Hepatocyte (in vitro differentiated cells): ENCODE data around the gene REPS2. TPM values are rescaled to one million over a fixed set of nuclear protein-coding genes. Genes with fewer than 3 reads are reported as not detected.

Source experiments
- DNase-seq: peaks from one replicate; pipeline ENCODE4 v3.0.0-alpha.2; 2016; ENCODE audit warnings: low spot score
- H2AFZ ChIP-seq: fragments of 200-600 bp; sonication (generic); 2 replicates; pipeline ENCODE4 v1.6.0; 2016; ENCODE audit warnings: antibody characterized with exemption, mild to moderate bottlenecking
- H3K27ac ChIP-seq: fragments of 200-600 bp; sonication (generic); 2 replicates; pipeline ENCODE4 v1.5.1; 2016; ENCODE audit warnings: mild to moderate bottlenecking
- H3K27me3 ChIP-seq: fragments of 200-600 bp; sonication (generic); 2 replicates; pipeline ENCODE4 v1.6.1; 2016
- H3K36me3 ChIP-seq: fragments of 200-600 bp; sonication (generic); replicated peaks from 2 replicates; pipeline ENCODE4 v1.5.1; 2016; ENCODE audit warnings: low read depth; ENCODE audit not compliant: insufficient read depth
- H3K4me1 ChIP-seq: fragments of 200-600 bp; sonication (generic); 2 replicates; pipeline ENCODE4 v1.5.1; 2016; ENCODE audit warnings: mild to moderate bottlenecking, moderate library complexity; ENCODE audit not compliant: insufficient read depth
- H3K4me2 ChIP-seq: fragments of 200-600 bp; sonication (generic); 2 replicates; pipeline ENCODE4 v1.6.0; 2016
- H3K4me3 ChIP-seq: fragments of 200-600 bp; sonication (generic); 2 replicates; pipeline ENCODE4 v1.5.1; 2016; ENCODE audit warnings: mild to moderate bottlenecking
- H3K79me2 ChIP-seq: fragments of 200-600 bp; sonication (generic); 2 replicates; pipeline ENCODE4 v1.6.0; 2017; ENCODE audit warnings: mild to moderate bottlenecking
- H3K9me2 ChIP-seq: fragments of 200-600 bp; sonication (generic); replicated peaks from 2 replicates; pipeline ENCODE4 v1.6.0; 2017; ENCODE audit warnings: mild to moderate bottlenecking; ENCODE audit not compliant: insufficient read depth
- H3K9me3 ChIP-seq: fragments of 200-600 bp; sonication (generic); 2 replicates; pipeline ENCODE4 v1.5.1; 2016; ENCODE audit warnings: low read depth, mild to moderate bottlenecking
- H4K20me1 ChIP-seq: fragments of 200-600 bp; sonication (generic); 2 replicates; pipeline ENCODE4 v1.6.0; 2016; ENCODE audit warnings: mild to moderate bottlenecking; ENCODE audit not compliant: insufficient read depth, poor library complexity, severe bottlenecking
- EZH2 ChIP-seq: fragments of 200-600 bp; sonication (generic); IDR thresholded peaks from 2 replicates; pipeline ENCODE4 v1.6.1; 2016; ENCODE audit warnings: antibody characterized with exemption, mild to moderate bottlenecking, borderline replicate concordance
- EZH2phosphoT487 ChIP-seq: fragments of 200-600 bp; sonication (generic); IDR thresholded peaks from one replicate; pipeline ENCODE4 v1.6.1; 2018; ENCODE audit warnings: antibody characterized with exemption, mild to moderate bottlenecking, low read depth, moderate library complexity; ENCODE audit not compliant: unreplicated experiment, severe bottlenecking
- WGBS: methylation state at CpG from one replicate; pipeline ENCODE4 v1.1.6; 2016; ENCODE audit warnings: low lambda C conversion rate; ENCODE audit errors: missing lambda C conversion rate; 5-methylcytosine and 5-hydroxymethylcytosine counted together
- polyA plus RNA-seq: library from polyadenylated mRNA; unstranded; fragments of >200 nt; fragmentation: Nextera tagmentation; extraction: Ambion mirVana; gene quantifications from 2 replicates; pipeline ENCODE4 v1.2.1, GENCODE V29; 2016
- total RNA-seq: library from RNA; depleted of rRNA; stranded (reverse); fragments of >200 nt; gene quantifications from 2 replicates; pipeline ENCODE4 v1.2.3, GENCODE V29; 2014
- TF ChIP-seq, protein P1 (sequence below): fragments of 200-600 bp; sonication (generic); IDR thresholded peaks from 2 replicates; pipeline ENCODE4 v1.5.1; 2016; ENCODE audit warnings: antibody characterized with exemption, mild to moderate bottlenecking; ENCODE audit not compliant: poor library complexity

REPS2 gene
- total and polyA plus RNA-seq, 2 experiments from 2014 or later, result 3.4 to 5.0 TPM

- H3K27ac ChIP-seq, result no peak overlapping the region
- H3K4me2 ChIP-seq, result no peak overlapping the region
- no peaks in the 10 kb centered on the region for H3K36me3 ChIP-seq
Observed at GRCh38 chrX:17000751-17001150, 54.3 kb downstream of the REPS2 start.

DNA sequence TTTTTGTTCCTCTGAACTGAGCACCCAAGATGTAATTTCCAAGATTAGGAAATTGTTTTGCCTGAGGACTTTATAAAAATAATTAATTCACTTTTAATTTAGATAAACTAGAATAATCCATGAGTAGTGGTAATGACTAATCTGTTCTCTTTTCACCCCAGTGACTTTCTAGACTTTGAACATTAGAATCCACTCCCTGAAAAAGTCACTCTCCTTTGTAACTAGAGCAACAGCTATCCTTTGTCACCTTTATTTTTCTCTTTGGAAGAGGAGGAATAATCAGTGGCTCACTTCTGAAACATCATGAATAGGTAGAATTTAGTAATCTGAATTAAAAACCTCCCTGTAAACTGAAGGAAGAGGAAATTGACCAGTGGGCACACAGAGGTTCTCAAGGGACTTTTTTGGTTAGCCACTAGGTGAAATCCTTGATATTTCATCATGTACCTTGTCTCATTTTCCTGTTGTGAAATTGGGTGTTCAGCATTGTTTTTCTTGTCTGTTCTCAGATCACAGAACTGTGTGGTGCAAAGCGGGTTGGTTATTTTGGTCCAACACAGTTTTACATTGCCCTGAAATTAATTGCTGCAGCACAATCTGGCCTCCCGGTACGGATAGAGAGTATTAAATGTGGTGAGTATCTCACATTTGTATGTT is 59.4 kb downstream of the REPS2 start:
- TF ChIP-seq EZH2, result no peak
- TF ChIP-seq, protein P1, sequence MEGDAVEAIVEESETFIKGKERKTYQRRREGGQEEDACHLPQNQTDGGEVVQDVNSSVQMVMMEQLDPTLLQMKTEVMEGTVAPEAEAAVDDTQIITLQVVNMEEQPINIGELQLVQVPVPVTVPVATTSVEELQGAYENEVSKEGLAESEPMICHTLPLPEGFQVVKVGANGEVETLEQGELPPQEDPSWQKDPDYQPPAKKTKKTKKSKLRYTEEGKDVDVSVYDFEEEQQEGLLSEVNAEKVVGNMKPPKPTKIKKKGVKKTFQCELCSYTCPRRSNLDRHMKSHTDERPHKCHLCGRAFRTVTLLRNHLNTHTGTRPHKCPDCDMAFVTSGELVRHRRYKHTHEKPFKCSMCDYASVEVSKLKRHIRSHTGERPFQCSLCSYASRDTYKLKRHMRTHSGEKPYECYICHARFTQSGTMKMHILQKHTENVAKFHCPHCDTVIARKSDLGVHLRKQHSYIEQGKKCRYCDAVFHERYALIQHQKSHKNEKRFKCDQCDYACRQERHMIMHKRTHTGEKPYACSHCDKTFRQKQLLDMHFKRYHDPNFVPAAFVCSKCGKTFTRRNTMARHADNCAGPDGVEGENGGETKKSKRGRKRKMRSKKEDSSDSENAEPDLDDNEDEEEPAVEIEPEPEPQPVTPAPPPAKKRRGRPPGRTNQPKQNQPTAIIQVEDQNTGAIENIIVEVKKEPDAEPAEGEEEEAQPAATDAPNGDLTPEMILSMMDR, result no peak
- TF ChIP-seq EZH2phosphoT487, result no peak
- no peak overlapping the region for H3K27ac ChIP-seq

More at GRCh38 chrX:17000751-17001150, 54.3 kb downstream of the REPS2 start:
- no peaks in the 10 kb centered on the region for H4K20me1 ChIP-seq
- TF ChIP-seq, protein P1, result no peak
- no peak for TF ChIP-seq EZH2
- no peak for TF ChIP-seq EZH2phosphoT487
- no peaks in the 10 kb centered on the region for H3K4me1 ChIP-seq
- no peaks in the 10 kb centered on the region for H3K9me2 ChIP-seq
- no peaks in the 10 kb centered on the region for H3K9me3 ChIP-seq
- H3K27me3 ChIP-seq, result no peaks in the 10 kb centered on the region
- no peak overlapping the region for H3K4me3 ChIP-seq
- no peaks in the 10 kb centered on the region for H3K79me2 ChIP-seq
- no peak overlapping the region for H2AFZ ChIP-seq
- 78% methylated on average over 2 of the region's 2 CpGs for WGBS
- DNase-seq, result no peak

GRCh38 chrX:17007134-17007768 is 60.8 kb downstream of the REPS2 start:
- Histone ChIP-seq H2AFZ (no peak overlapping the region), H3K4me3 (no peak overlapping the region), H3K79me2 (no peaks in the 10 kb centered on the region), H3K27ac (no peak overlapping the region), H4K20me1 (no peaks in the 10 kb centered on the region), H3K4me2 (no peak overlapping the region), H3K4me1 (peaks cover 7% of the 10 kb centered on the region), H3K27me3 (no peaks in the 10 kb centered on the region), H3K36me3 (no peaks in the 10 kb centered on the region), H3K9me2 (no peaks in the 10 kb centered on the region), H3K9me3 (no peaks in the 10 kb centered on the region)
- TF ChIP-seq, protein P1, result peak; percentile 22
- TF ChIP-seq EZH2, result no peak
- no peak for DNase-seq
- 67% methylated on average over 8 of the region's 8 CpGs for WGBS

More for the DNA sequence above, 59.4 kb downstream of the REPS2 start:
- Histone ChIP-seq H3K36me3 (no peaks in the 10 kb centered on the region), H3K9me3 (no peaks in the 10 kb centered on the region), H3K4me2 (no peak overlapping the region), H3K4me1 (peaks cover 7% of the 10 kb centered on the region), H3K27me3 (no peaks in the 10 kb centered on the region), H2AFZ (no peak overlapping the region), H3K9me2 (no peaks in the 10 kb centered on the region), H3K79me2 (no peaks in the 10 kb centered on the region), H3K4me3 (no peak overlapping the region), H4K20me1 (no peaks in the 10 kb centered on the region)
- DNase-seq, result no peak
- WGBS, result 93% methylated on average over 3 of the region's 3 CpGs
